Retinal pigment epithelial cell (primary cell): ENCODE results near the gene BACH2.

ENCODE experiments used
- DNase-seq: peaks from one replicate; pipeline ENCODE4 v3.0.0-alpha.2; 2010; ENCODE audit warnings: low read depth
- H3K4me3 ChIP-seq: 2 replicates; pipeline ENCODE4 v1.5.1; 2011; ENCODE audit warnings: mild to moderate bottlenecking, low read length, control low read depth, moderate library complexity
- CTCF ChIP-seq: conservative IDR thresholded peaks from 2 replicates; pipeline ENCODE4 v1.5.1; 2011; ENCODE audit warnings: low read depth, low read length, control low read depth, inconsistent platforms

The BACH2 gene

GRCh38 chr6:89966913-89967312 is 329.7 kb downstream of the BACH2 start:
- TF ChIP-seq CTCF: no peak
- H3K4me3 ChIP-seq: no peak overlapping the region
- DNase-seq: no peak

DNA sequence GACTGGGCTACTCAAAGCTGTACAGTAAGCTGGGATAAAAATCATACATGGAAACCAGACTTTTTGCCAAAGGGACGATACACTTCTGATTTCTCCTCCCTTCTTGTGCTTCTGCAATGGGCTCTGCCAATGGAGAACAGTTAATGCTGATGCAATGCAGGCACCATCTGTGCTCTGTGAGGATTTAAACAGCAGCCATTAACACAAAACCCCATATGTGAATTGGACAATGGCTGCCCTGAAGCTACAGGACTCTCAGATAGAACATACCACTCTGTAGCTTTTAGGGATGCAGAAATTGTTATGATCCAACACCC is 330.5 kb downstream of the BACH2 start:
- TF ChIP-seq CTCF: no peak
- no peak overlapping the region for H3K4me3 ChIP-seq
- DNase-seq: no peak

GRCh38 chr6:89965441-89966227 is 331.0 kb downstream of the BACH2 start:
- TF ChIP-seq CTCF: no peak
- no peak for DNase-seq
- no peak overlapping the region for H3K4me3 ChIP-seq

DNA sequence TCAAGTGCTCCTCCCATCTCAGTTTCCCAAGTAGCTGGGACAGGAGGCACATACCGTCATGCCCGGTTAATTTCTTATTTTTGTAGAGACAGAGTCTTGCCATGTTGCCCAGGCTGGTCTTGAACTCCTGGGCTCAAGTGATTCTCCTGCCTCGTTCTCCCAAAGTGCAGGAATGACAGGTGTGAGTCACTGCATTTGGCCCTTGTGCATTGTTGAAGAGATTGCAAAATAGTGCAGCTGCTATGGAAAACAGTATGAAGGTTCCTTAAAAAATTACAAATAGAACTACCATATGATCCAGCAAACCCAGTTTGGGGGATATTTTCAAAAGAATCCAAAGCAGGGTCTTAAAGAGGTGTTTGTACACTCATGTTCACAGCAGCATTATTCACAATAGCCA is 333.3 kb downstream of the BACH2 start:
- TF ChIP-seq CTCF: no peak
- H3K4me3 ChIP-seq: no peak overlapping the region
- no peak for DNase-seq

DNA sequence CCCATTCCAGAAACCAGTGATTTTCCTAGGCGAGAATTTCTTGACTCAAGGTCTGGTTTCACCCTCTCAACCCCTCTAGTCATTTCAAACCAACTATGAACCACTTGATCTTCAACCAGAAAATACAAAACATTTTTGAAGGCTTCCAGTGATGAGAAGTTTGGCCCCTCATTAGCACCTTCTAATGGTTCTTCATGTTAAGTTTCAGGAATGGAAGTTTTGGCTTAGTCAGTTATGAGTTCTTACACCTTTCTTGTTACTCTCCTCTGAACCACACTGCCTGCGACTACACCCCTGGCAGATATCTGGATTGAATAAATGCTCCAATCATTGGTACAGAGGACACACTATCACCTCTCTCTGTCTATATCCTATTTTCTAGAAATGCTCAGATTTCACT is 335.2 kb downstream of the BACH2 start:
- H3K4me3 ChIP-seq: no peak overlapping the region
- TF ChIP-seq CTCF: no peak

DNA sequence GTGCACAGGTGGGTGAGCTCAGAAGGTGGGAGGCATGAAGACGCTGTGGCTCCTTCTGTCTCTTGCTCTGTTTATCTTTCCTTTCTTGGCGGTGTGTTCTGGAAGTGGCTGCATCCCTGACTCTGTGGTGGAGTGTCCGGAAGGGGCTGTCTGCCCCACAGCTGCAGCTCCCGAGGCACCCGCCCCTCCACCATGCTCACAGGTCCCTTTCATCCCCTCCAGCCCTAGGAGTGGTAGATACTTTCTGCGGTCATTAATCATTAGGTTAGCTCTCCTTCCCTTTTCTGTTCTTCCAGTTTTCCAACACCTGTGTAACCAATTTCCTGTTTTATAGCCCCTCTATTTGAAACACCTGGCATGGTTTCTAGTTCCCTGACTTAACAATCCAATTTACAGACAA is 336.8 kb downstream of the BACH2 start:
- H3K4me3 ChIP-seq: no peak overlapping the region
- no peak for TF ChIP-seq CTCF
- DNase-seq: no peak

More for the DNA sequence above, 335.2 kb downstream of the BACH2 start:
- DNase-seq: no peak

DNA sequence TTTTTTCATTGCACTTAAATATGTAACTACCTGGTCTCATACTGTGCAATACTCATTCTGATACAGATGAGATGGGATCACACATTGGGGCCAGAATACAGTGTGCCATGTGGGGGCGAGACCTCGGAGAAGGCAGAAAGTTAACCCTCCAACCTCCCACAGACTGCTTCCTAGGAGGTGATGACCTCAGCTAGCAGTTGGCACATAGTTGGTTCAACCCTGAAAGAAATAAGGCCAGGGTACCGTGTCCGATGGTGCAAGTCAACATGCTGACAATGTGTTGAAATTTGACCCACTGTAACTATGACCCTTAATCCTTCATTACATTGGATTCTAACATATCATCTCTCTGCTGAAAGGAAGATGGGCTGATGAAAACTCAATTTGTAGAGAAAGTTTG is 340.5 kb downstream of the BACH2 start:
- TF ChIP-seq CTCF: no peak
- DNase-seq: no peak
- no peak overlapping the region for H3K4me3 ChIP-seq
